Peyer's patch (tissue), 4 donors: ENCODE results near the gene POP4.

Experiments
- POLR2A ChIP-seq, 2 donors: fragments of 450-650 bp; IDR thresholded peaks; one replicate each; pipeline ENCODE4 v1.5.1; 2017; ENCODE audit warnings: antibody characterized with exemption in 2 of 2, mild to moderate bottlenecking in 2 of 2, moderate library complexity in 2 of 2
- TF ChIP-seq, protein P1 (sequence below), 6 experiments: fragments of 450-650 bp in 4 of 6; fragments of 200-600 bp in 2 of 6; sonication (generic) in 1 of 6; IDR thresholded peaks; one replicate each; pipeline ENCODE4 v1.5.1; 2017 to 2019; ENCODE audit warnings: antibody characterized with exemption in 6 of 6, mild to moderate bottlenecking in 3 of 6, moderate library complexity in 1 of 6

DNA sequence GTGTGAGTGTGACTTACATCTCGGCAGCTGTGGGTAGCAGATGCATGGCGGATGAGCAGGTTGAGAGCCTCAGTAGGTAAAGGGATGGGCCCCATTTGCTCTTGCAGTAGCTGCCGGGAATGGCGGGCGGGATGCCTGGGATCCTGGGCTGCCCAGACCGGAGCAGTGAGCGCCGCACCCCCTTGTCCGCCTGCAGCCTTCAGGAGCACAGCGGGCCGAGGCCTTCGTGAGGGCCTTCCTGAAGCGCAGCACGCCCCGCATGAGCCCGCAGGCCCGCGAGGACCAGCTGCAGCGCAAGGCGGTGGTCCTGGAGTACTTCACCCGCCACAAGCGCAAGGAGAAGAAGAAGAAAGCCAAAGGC is 4.1 kb downstream of the POP4 start:
- TF ChIP-seq, protein P1, sequence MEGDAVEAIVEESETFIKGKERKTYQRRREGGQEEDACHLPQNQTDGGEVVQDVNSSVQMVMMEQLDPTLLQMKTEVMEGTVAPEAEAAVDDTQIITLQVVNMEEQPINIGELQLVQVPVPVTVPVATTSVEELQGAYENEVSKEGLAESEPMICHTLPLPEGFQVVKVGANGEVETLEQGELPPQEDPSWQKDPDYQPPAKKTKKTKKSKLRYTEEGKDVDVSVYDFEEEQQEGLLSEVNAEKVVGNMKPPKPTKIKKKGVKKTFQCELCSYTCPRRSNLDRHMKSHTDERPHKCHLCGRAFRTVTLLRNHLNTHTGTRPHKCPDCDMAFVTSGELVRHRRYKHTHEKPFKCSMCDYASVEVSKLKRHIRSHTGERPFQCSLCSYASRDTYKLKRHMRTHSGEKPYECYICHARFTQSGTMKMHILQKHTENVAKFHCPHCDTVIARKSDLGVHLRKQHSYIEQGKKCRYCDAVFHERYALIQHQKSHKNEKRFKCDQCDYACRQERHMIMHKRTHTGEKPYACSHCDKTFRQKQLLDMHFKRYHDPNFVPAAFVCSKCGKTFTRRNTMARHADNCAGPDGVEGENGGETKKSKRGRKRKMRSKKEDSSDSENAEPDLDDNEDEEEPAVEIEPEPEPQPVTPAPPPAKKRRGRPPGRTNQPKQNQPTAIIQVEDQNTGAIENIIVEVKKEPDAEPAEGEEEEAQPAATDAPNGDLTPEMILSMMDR (IDR thresholded peaks at IDR 0.05): no peak
- TF ChIP-seq POLR2A (IDR thresholded peaks at IDR 0.05): no peak
